Measurements from ENCODE around the gene TRIOBP. TPM values are rescaled to one million over a fixed set of nuclear protein-coding genes. Genes with fewer than 3 reads are reported as not detected.

Gene TRIOBP
- total RNA-seq, 6 experiments from 2014 or later: 74.3 to 92.5 (median 91.6) TPM

GRCh38 chr22:37806409-37807333 is 109.8 kb downstream of the TRIOBP start:
- Mint-ChIP-seq H3K4me1 (ENCODE audit: low read depth) (peaks cover 48% of the 10 kb centered on the region), H3K27ac (peak overlapping the region; percentile 84), H3K4me3 (peak overlapping the region; percentile 91), H3K27me3 (ENCODE audit: insufficient read depth) (peaks cover 5% of the 10 kb centered on the region), H3K9me3 (no peaks in the 10 kb centered on the region), H3K36me3 (ENCODE audit: low read depth) (no peaks in the 10 kb centered on the region; the same call in 1 of the 2 replicates)
- peak; percentile 81 for DNase-seq
- TF ChIP-seq CTCF (IDR thresholded peaks at IDR 0.05): peak; percentile 9

GRCh38 chr22:37807410-37808293 is 110.8 kb downstream of the TRIOBP start, which contains the start of gene GCAT:
TSS of gene GCAT (plus strand) at chr22:37807934. CDS start at chr22:37807968, 34 bp downstream.
- Mint-ChIP-seq H3K4me3 (peak within 1 kb of the TSS; percentile 91), H3K36me3 (ENCODE audit: low read depth) (no peaks in the 10 kb centered on the region; the same call in 1 of the 2 replicates), H3K27me3 (ENCODE audit: insufficient read depth) (peaks cover 5% of the 10 kb centered on the region), H3K9me3 (no peaks in the 10 kb centered on the region), H3K27ac (peak within 1 kb of the TSS; percentile 84), H3K4me1 (ENCODE audit: low read depth) (peaks cover 43% of the 10 kb centered on the region)
- TF ChIP-seq CTCF (IDR thresholded peaks at IDR 0.05): no peak
- DNase-seq: peak; percentile 91

- peak overlapping the region; percentile 91 for H3K4me3 Mint-ChIP-seq
- no peaks in the 10 kb centered on the region for H3K9me3 Mint-ChIP-seq
- peak; percentile 46 for DNase-seq
- H3K4me1 Mint-ChIP-seq (ENCODE audit: low read depth): peaks cover 37% of the 10 kb centered on the region
- no peaks in the 10 kb centered on the region; the same call in 1 of the 2 replicates for H3K36me3 Mint-ChIP-seq (ENCODE audit: low read depth)
- TF ChIP-seq CTCF (IDR thresholded peaks at IDR 0.05): no peak
- peaks cover 5% of the 10 kb centered on the region; the same call in 1 of the 2 replicates for H3K27me3 Mint-ChIP-seq (ENCODE audit: insufficient read depth)
- peak overlapping the region; percentile 84 for H3K27ac Mint-ChIP-seq
These were observed 111.4 kb downstream of the TRIOBP start for GRCh38 chr22:37808294-37808657.

- Mint-ChIP-seq H3K27me3 (ENCODE audit: insufficient read depth) (peaks cover 5% of the 10 kb centered on the region), H3K4me1 (ENCODE audit: low read depth) (peaks cover 30% of the 10 kb centered on the region), H3K4me3 (no peak overlapping the region)
These were observed 113.0 kb downstream of the TRIOBP start for GRCh38 chr22:37809672-37810333.

More at GRCh38 chr22:37809672-37810333, 113.0 kb downstream of the TRIOBP start:
- Mint-ChIP-seq H3K9me3 (no peaks in the 10 kb centered on the region), H3K27ac (peak overlapping the region; percentile 60), H3K36me3 (ENCODE audit: low read depth) (no peaks in the 10 kb centered on the region; the same call in 1 of the 2 replicates)
- no peak for TF ChIP-seq CTCF (IDR thresholded peaks at IDR 0.05)
- DNase-seq: no peak
